ENCODE measurements around the gene ABCA2. TPM values are rescaled to one million over a fixed set of nuclear protein-coding genes. Genes with fewer than 3 reads are reported as not detected.

Gene ABCA2
- total and polyA plus RNA-seq, 9 of the 15 experiments (the other 6 are each of a cell fraction or from before 2014, with no cell fraction given) = 0.69 to 16.3 (median 6.1) TPM; not detected in 2

DNA sequence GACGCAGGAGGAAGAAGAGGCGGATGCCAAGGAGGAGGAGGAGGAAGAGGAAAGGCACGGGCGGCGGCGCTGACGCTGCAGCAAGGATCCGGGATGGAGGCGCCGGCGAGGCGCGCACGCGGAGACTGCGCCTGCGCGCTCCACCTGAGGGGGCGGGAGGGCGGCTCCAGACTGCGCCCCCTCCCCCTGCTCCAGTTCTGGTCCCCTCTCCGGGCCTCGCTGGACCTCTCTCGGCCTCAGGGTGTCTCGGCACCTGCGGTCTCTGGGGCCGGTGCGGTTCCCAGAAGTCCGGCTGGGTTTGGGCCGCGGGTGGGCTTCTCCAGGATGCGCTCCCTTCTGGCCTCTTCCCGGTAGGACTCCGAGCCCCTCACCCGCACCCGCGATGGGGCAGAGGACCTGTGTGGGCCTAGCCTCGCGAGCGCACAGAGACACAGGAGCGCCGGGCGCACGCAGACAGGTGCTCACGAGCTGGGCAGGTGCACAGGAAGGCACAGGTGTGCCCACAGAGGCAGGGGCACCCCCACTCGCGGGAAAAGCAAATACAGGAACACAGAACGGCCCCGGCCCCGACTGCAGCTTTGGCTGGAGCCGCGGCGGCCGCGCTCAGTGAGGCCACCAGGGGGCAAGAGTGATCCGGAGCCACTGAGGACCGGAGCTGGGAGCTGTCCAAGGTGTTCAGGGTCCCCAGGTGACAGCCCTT is 18.2 kb upstream of the ABCA2 start, which contains the start of gene NPDC1 (continued):
- TF ChIP-seq, protein P1, sequence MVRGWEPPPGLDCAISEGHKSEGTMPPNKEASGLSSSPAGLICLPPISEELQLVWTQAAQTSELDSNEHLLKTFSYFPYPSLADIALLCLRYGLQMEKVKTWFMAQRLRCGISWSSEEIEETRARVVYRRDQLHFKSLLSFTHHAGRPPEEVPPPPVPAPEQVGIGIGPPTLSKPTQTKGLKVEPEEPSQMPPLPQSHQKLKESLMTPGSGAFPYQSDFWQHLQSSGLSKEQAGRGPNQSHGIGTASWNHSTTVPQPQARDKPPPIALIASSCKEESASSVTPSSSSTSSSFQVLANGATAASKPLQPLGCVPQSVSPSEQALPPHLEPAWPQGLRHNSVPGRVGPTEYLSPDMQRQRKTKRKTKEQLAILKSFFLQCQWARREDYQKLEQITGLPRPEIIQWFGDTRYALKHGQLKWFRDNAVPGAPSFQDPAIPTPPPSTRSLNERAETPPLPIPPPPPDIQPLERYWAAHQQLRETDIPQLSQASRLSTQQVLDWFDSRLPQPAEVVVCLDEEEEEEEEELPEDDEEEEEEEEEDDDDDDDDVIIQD (CRISPR knock-in tag; IDR thresholded peaks at IDR 0.05) = no peak
- TF ChIP-seq NRF1 (conservative IDR thresholded peaks at IDR 0.05 in 1 of 2, IDR thresholded peaks at IDR 0.05 in 1 of 2) (peak; percentile 63 to 73), PRMT5 (CRISPR knock-in tag; IDR thresholded peaks at IDR 0.05) (peak; percentile 91), CBX1 (IDR thresholded peaks at IDR 0.05; ENCODE audit: low read depth) (no peak), RAD21 (CRISPR knock-in tag; conservative IDR thresholded peaks at IDR 0.05 in 1 of 2, IDR thresholded peaks at IDR 0.05 in 1 of 2) (peak; percentile 50 to 81; a peak in 3 of 4 replicates), MYBL2 (IDR thresholded peaks at IDR 0.05; ENCODE audit: low read depth) (no peak), MYBL2 (CRISPR knock-in tag; IDR thresholded peaks at IDR 0.05; ENCODE audit: borderline replicate concordance) (no peak), RHOXF2B (CRISPR knock-in tag; conservative IDR thresholded peaks at IDR 0.05) (no peak), TARDBP (IDR thresholded peaks at IDR 0.05) (no peak), BRCA1 (IDR thresholded peaks at IDR 0.05) (no peak), BRCA1 (CRISPR knock-in tag; IDR thresholded peaks at IDR 0.05) (0 out of 2 replicates have a peak, but pooled peaks have one; percentile 23), DMBX1 (CRISPR knock-in tag; IDR thresholded peaks at IDR 0.05; ENCODE audit: borderline replicate concordance) (peak; percentile 62; the same call in 1 of the 2 replicates), CXXC5 (CRISPR knock-in tag; IDR thresholded peaks at IDR 0.05) (peak; percentile 45), POLR2G (IDR thresholded peaks at IDR 0.05; ENCODE audit: low read depth, low read length) (no peak), RBM14 (IDR thresholded peaks at IDR 0.05; ENCODE audit: borderline replicate concordance, insufficient read depth, low read depth, low read length) (no peak), ZNF436 (CRISPR knock-in tag; IDR thresholded peaks at IDR 0.05) (no peak), NFIC (IDR thresholded peaks at IDR 0.05) (0 out of 2 replicates have a peak, but pooled peaks have one; percentile 11), TGIF2 (CRISPR knock-in tag; IDR thresholded peaks at IDR 0.05) (0 out of 2 replicates have a peak, but pooled peaks have one; percentile 48), ZBTB17 (CRISPR knock-in tag; IDR thresholded peaks at IDR 0.05) (no peak), ZFPM2 (CRISPR knock-in tag; IDR thresholded peaks at IDR 0.05) (no peak), SPI1 (IDR thresholded peaks at IDR 0.05; ENCODE audit: borderline replicate concordance, low read depth, low read length) (peak; percentile 28; the same call in 1 of the 2 replicates)
- TF ChIP-seq, protein P2, sequence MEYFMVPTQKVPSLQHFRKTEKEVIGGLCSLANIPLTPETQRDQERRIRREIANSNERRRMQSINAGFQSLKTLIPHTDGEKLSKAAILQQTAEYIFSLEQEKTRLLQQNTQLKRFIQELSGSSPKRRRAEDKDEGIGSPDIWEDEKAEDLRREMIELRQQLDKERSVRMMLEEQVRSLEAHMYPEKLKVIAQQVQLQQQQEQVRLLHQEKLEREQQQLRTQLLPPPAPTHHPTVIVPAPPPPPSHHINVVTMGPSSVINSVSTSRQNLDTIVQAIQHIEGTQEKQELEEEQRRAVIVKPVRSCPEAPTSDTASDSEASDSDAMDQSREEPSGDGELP (CRISPR knock-in tag; IDR thresholded peaks at IDR 0.05; ENCODE audit: borderline replicate concordance) = peak; percentile 88
- TF ChIP-seq, protein P3, sequence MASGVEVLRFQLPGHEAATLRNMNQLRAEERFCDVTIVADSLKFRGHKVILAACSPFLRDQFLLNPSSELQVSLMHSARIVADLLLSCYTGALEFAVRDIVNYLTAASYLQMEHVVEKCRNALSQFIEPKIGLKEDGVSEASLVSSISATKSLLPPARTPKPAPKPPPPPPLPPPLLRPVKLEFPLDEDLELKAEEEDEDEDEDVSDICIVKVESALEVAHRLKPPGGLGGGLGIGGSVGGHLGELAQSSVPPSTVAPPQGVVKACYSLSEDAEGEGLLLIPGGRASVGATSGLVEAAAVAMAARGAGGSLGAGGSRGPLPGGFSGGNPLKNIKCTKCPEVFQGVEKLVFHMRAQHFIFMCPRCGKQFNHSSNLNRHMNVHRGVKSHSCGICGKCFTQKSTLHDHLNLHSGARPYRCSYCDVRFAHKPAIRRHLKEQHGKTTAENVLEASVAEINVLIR (CRISPR knock-in tag; IDR thresholded peaks at IDR 0.05) = no peak
- TF ChIP-seq, protein P4, sequence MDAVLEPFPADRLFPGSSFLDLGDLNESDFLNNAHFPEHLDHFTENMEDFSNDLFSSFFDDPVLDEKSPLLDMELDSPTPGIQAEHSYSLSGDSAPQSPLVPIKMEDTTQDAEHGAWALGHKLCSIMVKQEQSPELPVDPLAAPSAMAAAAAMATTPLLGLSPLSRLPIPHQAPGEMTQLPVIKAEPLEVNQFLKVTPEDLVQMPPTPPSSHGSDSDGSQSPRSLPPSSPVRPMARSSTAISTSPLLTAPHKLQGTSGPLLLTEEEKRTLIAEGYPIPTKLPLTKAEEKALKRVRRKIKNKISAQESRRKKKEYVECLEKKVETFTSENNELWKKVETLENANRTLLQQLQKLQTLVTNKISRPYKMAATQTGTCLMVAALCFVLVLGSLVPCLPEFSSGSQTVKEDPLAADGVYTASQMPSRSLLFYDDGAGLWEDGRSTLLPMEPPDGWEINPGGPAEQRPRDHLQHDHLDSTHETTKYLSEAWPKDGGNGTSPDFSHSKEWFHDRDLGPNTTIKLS (IDR thresholded peaks at IDR 0.05; ENCODE audit: borderline replicate concordance, low read depth) = no peak
